Activated T-helper 2 cell treated with anti-CD3 and anti-CD28 coated beads, Interferon-gamma antibody, Interleukin-2, Interleukin-4, amounts not matched to agents 10 μg/mL and 5 μg/mL and 100 μg/mL, durations not matched to agents 14 hours and 24 hours and 36 hours (primary cell): ENCODE results near the gene UTP25. TPM values are rescaled to one million over a fixed set of nuclear protein-coding genes. Genes with fewer than 3 reads are reported as not detected.

Source experiments
- DNase-seq: peaks from one replicate; pipeline ENCODE4 v3.0.0; 2021; ENCODE audit warnings: low spot score
- H3K27ac Mint-ChIP-seq: one replicate; pipeline ENCODE4 v1.8.0; 2021; ENCODE audit warnings: mixed read lengths
- H3K27me3 Mint-ChIP-seq: one replicate; pipeline ENCODE4 v1.8.0; 2021; ENCODE audit warnings: low read depth, mixed read lengths
- H3K36me3 Mint-ChIP-seq: one replicate; pipeline ENCODE4 v1.8.0; 2021; ENCODE audit warnings: low read depth, mixed read lengths
- H3K4me1 Mint-ChIP-seq: one replicate; pipeline ENCODE4 v1.8.0; 2021; ENCODE audit warnings: low read depth, mixed read lengths
- H3K4me3 Mint-ChIP-seq: one replicate; pipeline ENCODE4 v1.8.0; 2021; ENCODE audit warnings: low read depth, mild to moderate bottlenecking, moderate library complexity, mixed read lengths
- H3K9me3 Mint-ChIP-seq: one replicate; pipeline ENCODE4 v1.8.0; 2021; ENCODE audit warnings: mixed read lengths
- intact Hi-C: fragments of 100-400 bp; cut with micrococcal nuclease; formaldehyde crosslinking; loops from one replicate; pipeline ENCODE4 v1.15.1; 2023
- total RNA-seq: library from RNA; stranded (reverse); gene quantifications from 2 replicates; pipeline ENCODE4 v1.2.3, GENCODE V29; 2022

The UTP25 gene
- total RNA-seq, 1 donor from 2014 or later: 18.7 TPM

GRCh38 chr1:209875515-209875914, 47.7 kb downstream of the UTP25 start:
- Mint-ChIP-seq H3K36me3 (no peaks in the 10 kb centered on the region), H3K4me1 (no peaks in the 10 kb centered on the region), H3K27ac (no peak overlapping the region), H3K9me3 (no peaks in the 10 kb centered on the region), H3K4me3 (no peak overlapping the region), H3K27me3 (peaks cover 33% of the 10 kb centered on the region)
- no peak for DNase-seq
- intact Hi-C loops: no loop called here

- Mint-ChIP-seq H3K27ac (no peak overlapping the region), H3K36me3 (no peaks in the 10 kb centered on the region), H3K27me3 (peaks cover 29% of the 10 kb centered on the region), H3K9me3 (no peaks in the 10 kb centered on the region), H3K4me3 (no peak overlapping the region), H3K4me1 (no peaks in the 10 kb centered on the region)
- DNase-seq: no peak
- intact Hi-C loops: no loop called here
These were observed 48.5 kb downstream of the UTP25 start for GRCh38 chr1:209876078-209876800.

- intact Hi-C loops: no loop called here
- H3K4me1 Mint-ChIP-seq: no peaks in the 10 kb centered on the region
- no peak for DNase-seq
- H3K27ac Mint-ChIP-seq: no peak overlapping the region
- no peaks in the 10 kb centered on the region for H3K36me3 Mint-ChIP-seq
- peaks cover 34% of the 10 kb centered on the region for H3K27me3 Mint-ChIP-seq
- no peaks in the 10 kb centered on the region for H3K9me3 Mint-ChIP-seq
- no peak overlapping the region for H3K4me3 Mint-ChIP-seq
These were observed 49.5 kb downstream of the UTP25 start for GRCh38 chr1:209877087-209877764.

GRCh38 chr1:209878964-209879363, 51.2 kb downstream of the UTP25 start:
- Mint-ChIP-seq H3K36me3 (no peaks in the 10 kb centered on the region), H3K27ac (no peak overlapping the region), H3K4me1 (peaks cover 7% of the 10 kb centered on the region), H3K9me3 (no peaks in the 10 kb centered on the region), H3K27me3 (peaks cover 33% of the 10 kb centered on the region), H3K4me3 (no peak overlapping the region)
- no peak for DNase-seq
- intact Hi-C loops: no loop called here

- Mint-ChIP-seq H3K27ac (no peak overlapping the region), H3K4me1 (peaks cover 13% of the 10 kb centered on the region), H3K27me3 (peaks cover 37% of the 10 kb centered on the region), H3K4me3 (no peak overlapping the region), H3K9me3 (no peaks in the 10 kb centered on the region), H3K36me3 (no peaks in the 10 kb centered on the region)
- no peak for DNase-seq
- intact Hi-C loops: no loop called here
These were observed 51.8 kb downstream of the UTP25 start for GRCh38 chr1:209879539-209879938.

- no peaks in the 10 kb centered on the region for H3K9me3 Mint-ChIP-seq
- no peak overlapping the region for H3K4me3 Mint-ChIP-seq
- no peak overlapping the region for H3K27ac Mint-ChIP-seq
- peaks cover 16% of the 10 kb centered on the region for H3K4me1 Mint-ChIP-seq
- DNase-seq: no peak
- H3K27me3 Mint-ChIP-seq: peaks cover 39% of the 10 kb centered on the region
- no peaks in the 10 kb centered on the region for H3K36me3 Mint-ChIP-seq
- intact Hi-C loops: no loop called here
These were observed 52.3 kb downstream of the UTP25 start for GRCh38 chr1:209880031-209880430.

- DNase-seq: no peak
- Mint-ChIP-seq H3K4me1 (peaks cover 16% of the 10 kb centered on the region), H3K27ac (no peak overlapping the region), H3K27me3 (peaks cover 39% of the 10 kb centered on the region), H3K36me3 (no peaks in the 10 kb centered on the region), H3K9me3 (no peaks in the 10 kb centered on the region), H3K4me3 (no peak overlapping the region)
- intact Hi-C loops: no loop called here
These were observed 53.8 kb downstream of the UTP25 start for GRCh38 chr1:209881619-209882018.

- H3K9me3 Mint-ChIP-seq: no peaks in the 10 kb centered on the region
- no peaks in the 10 kb centered on the region for H3K36me3 Mint-ChIP-seq
- peaks cover 44% of the 10 kb centered on the region for H3K27me3 Mint-ChIP-seq
- no peak for DNase-seq
- no peak overlapping the region for H3K4me3 Mint-ChIP-seq
- peaks cover 16% of the 10 kb centered on the region for H3K4me1 Mint-ChIP-seq
- intact Hi-C loops: no loop called here
- H3K27ac Mint-ChIP-seq: no peak overlapping the region
These were observed 54.5 kb downstream of the UTP25 start for GRCh38 chr1:209882286-209882685.

GRCh38 chr1:209882942-209883340, 55.2 kb downstream of the UTP25 start:
- H3K4me3 Mint-ChIP-seq: no peak overlapping the region
- no peak for DNase-seq
- no peaks in the 10 kb centered on the region for H3K36me3 Mint-ChIP-seq
- intact Hi-C loops: no loop called here
- peaks cover 39% of the 10 kb centered on the region for H3K27me3 Mint-ChIP-seq
- peaks cover 16% of the 10 kb centered on the region for H3K4me1 Mint-ChIP-seq
- H3K27ac Mint-ChIP-seq: no peak overlapping the region
- H3K9me3 Mint-ChIP-seq: no peaks in the 10 kb centered on the region

GRCh38 chr1:209883341-209883971, 55.7 kb downstream of the UTP25 start:
- no peak for DNase-seq
- Mint-ChIP-seq H3K9me3 (no peaks in the 10 kb centered on the region), H3K27ac (no peak overlapping the region), H3K27me3 (peaks cover 41% of the 10 kb centered on the region), H3K4me3 (no peak overlapping the region), H3K4me1 (peaks cover 16% of the 10 kb centered on the region), H3K36me3 (no peaks in the 10 kb centered on the region)
- intact Hi-C loops: no loop called here

GRCh38 chr1:209884249-209884648, 56.5 kb downstream of the UTP25 start:
- H3K4me3 Mint-ChIP-seq: no peak overlapping the region
- no peak for DNase-seq
- no peak overlapping the region for H3K27ac Mint-ChIP-seq
- intact Hi-C loops: loop anchor here (1.0 kb wide), 1 partner anchor 11 kb away; no protein-coding TSS in a partner anchor
- H3K27me3 Mint-ChIP-seq: peaks cover 36% of the 10 kb centered on the region
- H3K36me3 Mint-ChIP-seq: no peaks in the 10 kb centered on the region
- peaks cover 16% of the 10 kb centered on the region for H3K4me1 Mint-ChIP-seq
- H3K9me3 Mint-ChIP-seq: no peaks in the 10 kb centered on the region

- Mint-ChIP-seq H3K27ac (peak overlapping the region; percentile 46), H3K36me3 (no peaks in the 10 kb centered on the region), H3K9me3 (no peaks in the 10 kb centered on the region), H3K4me3 (no peak overlapping the region), H3K4me1 (peaks cover 16% of the 10 kb centered on the region), H3K27me3 (peaks cover 35% of the 10 kb centered on the region)
- intact Hi-C loops: loop anchor here (1.0 kb wide), 1 partner anchor 11 kb away; no protein-coding TSS in a partner anchor
- peak; percentile 22 for DNase-seq
These were observed 56.9 kb downstream of the UTP25 start for GRCh38 chr1:209884665-209885117.
